ENCODE data around the gene ACBD4. TPM values are rescaled to one million over a fixed set of nuclear protein-coding genes. Genes with fewer than 3 reads are reported as not detected.

ACBD4 gene
- total RNA-seq, 4 donors from 2014 or later = 2.2 to 3.2 (median 2.5) TPM

DNA sequence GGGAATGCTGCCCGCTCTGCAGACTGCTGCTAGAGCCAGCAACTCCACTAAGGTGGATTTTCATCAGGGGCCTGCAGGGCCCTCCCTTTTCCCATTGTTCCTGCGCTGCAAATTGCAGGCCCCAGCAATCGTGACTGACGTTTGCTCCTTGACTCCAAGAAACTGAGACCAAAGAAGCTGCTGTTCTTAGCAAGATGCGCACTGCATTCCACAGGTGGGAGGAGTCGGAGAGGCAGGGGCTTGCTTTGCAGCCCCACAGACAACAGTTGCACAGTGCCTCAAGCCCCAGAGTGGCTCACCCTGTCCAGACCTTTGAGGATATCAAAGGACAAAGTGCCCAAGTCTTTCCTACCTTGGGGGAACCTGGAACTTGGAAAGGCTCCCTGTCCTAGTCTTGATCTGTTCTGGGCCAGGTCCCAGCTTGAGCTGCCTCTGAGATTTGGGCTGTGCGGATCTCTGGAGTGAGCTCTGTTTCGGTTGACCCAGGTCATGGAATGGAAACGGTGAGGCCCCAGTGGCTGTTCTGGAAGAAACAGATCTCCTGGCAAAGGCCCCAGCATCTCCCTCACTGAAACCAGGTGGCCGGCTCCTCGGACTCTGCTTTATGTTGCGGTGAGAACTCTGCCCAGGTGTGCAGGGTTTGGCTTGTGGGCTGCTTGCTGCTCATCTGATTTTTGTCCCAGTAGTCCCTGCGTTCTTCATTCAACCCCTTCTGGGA lies 28.0 kb upstream of the ACBD4 start:
- peak overlapping the region; percentile 17 to 96 (median 90) for H3K27ac ChIP-seq
- in situ Hi-C loops (cut with MboI; ENCODE audit: low sequenced_read_pairs in 4 of 4) = loop anchor here in 2 of 4 donors (10.0 to 25.0 kb wide), 2 partner anchors 183 to 195 kb away; partner anchors contain the start of gene GFAP (in 1 of the 2)
- H3K4me1 ChIP-seq = peaks cover 79 to 97% of the 10 kb centered on the region in 2 donors
- H3K4me3 ChIP-seq = no peak overlapping the region
- DNase-seq (no peak), ATAC-seq (no peak)
- peaks cover 0 to 47% of the 10 kb centered on the region in 2 donors for H3K36me3 ChIP-seq
- TF ChIP-seq POLR2A (IDR thresholded peaks at IDR 0.05) (no peak), CTCF (IDR thresholded peaks at IDR 0.05 in 4 of 5, conservative IDR thresholded peaks at IDR 0.05 in 1 of 5) (no peak)
- H3K27me3 ChIP-seq = no peaks in the 10 kb centered on the region
- H3K9me3 ChIP-seq = no peaks in the 10 kb centered on the region
- intact Hi-C loops (cut with DNase I; ENCODE audit: low total_unique reads) = no loop called here

DNA sequence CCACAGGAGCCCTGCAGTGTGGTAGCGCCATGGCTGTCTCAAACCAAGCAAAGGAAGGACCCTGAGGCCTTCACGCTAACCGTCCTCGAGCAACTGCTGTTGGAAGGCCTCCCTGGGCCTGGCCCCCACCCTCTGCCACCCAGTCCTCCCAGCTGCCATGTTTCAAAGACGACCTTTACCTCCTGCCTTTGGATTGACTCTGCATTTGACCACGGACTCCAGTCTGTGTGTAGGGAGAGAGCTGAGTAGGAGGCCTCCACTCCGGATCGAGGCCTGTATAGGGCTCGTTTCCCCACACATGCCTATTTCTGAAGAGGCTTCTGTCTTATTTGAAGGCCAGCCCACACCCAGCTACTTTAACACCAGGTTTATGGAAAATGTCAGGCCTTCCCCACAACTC lies 27.4 kb upstream of the ACBD4 start:
- Histone ChIP-seq H3K4me1 (peaks cover 79 to 94% of the 10 kb centered on the region in 2 donors), H3K27me3 (no peaks in the 10 kb centered on the region), H3K36me3 (peaks cover 0 to 41% of the 10 kb centered on the region in 2 donors), H3K27ac (peak overlapping the region; percentile 17 to 96 (median 90)), H3K9me3 (no peaks in the 10 kb centered on the region), H3K4me3 (no peak overlapping the region)
- TF ChIP-seq POLR2A (IDR thresholded peaks at IDR 0.05) = no peak
- TF ChIP-seq CTCF (IDR thresholded peaks at IDR 0.05 in 4 of 5, conservative IDR thresholded peaks at IDR 0.05 in 1 of 5) = no peak
- intact Hi-C loops (cut with DNase I; ENCODE audit: low total_unique reads) (no loop called here), in situ Hi-C loops (cut with MboI; ENCODE audit: low sequenced_read_pairs in 4 of 4) (loop anchor here in 2 of 4 donors (10.0 to 25.0 kb wide), 2 partner anchors 183 to 196 kb away; partner anchors contain the start of gene GFAP (in 1 of the 2))
- ATAC-seq (no peak), DNase-seq (no peak)

DNA sequence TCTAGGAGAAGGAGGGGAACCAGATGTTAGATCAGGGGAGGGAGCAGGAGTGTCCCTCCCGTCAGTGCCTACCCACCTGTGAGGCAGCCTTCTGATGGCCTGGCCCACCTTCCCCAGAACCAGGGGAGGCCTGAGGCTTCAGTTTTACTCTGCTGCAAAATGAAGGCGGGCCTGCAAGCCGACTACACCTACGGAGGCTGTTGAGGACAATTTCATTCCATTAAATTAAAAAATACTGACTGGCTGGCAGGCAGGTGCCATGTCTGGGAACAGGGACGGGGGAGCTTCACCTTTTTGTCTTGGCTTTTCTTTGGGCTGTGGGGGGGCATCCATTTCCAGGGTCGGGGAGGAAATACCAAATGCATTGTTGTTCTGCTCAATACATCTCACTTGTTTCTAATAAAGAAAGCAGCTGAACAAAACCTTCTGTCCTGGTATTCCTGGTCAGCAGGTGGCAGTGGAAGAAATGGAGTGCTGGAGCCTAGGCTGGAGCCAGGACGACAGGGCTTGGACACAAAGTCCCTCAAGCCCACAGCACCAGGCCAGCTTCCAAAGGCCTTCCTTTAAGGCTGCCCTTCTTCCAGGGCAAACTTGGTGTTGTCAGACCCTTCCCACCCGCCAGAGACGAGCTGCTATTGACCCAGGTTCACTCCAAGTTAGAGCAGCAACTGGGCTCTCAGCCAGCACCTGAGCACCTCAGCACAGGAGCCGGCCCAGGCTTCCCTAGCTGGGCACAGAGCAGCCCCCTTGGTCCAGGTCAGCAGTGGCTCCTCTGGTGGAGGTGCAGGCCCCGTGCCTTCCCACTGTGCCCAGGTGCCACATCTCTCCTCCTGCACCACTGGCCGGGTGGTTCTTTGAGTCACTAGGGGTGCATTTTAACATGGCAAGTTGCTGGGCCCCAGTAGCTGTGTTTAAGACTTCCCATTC lies 26.6 kb upstream of the ACBD4 start:
- H3K4me1 ChIP-seq = peaks cover 72 to 89% of the 10 kb centered on the region in 2 donors

More for the DNA sequence above, 26.6 kb upstream of the ACBD4 start:
- intact Hi-C loops (cut with DNase I; ENCODE audit: low total_unique reads) = no loop called here
- ATAC-seq (no peak), DNase-seq (no peak)
- no peak overlapping the region for H3K4me3 ChIP-seq
- H3K36me3 ChIP-seq = peaks cover 0 to 33% of the 10 kb centered on the region in 2 donors
- TF ChIP-seq POLR2A (IDR thresholded peaks at IDR 0.05) (no peak), CTCF (IDR thresholded peaks at IDR 0.05 in 4 of 5, conservative IDR thresholded peaks at IDR 0.05 in 1 of 5) (peak in 3 of 5 experiments; percentile 18 to 37 (median 21))
- H3K27me3 ChIP-seq = no peaks in the 10 kb centered on the region
- H3K27ac ChIP-seq = peak overlapping the region; percentile 88 to 96 (median 92)
- in situ Hi-C loops (cut with MboI; ENCODE audit: low sequenced_read_pairs in 4 of 4) = loop anchor here in 2 of 4 donors (10.0 to 25.0 kb wide), 2 partner anchors 184 to 197 kb away; partner anchors contain the start of gene GFAP (in 1 of the 2)
- no peaks in the 10 kb centered on the region for H3K9me3 ChIP-seq

Measured in gastrocnemius medialis (tissue), 4 donors.